NCI-H526 (cell line): ENCODE results near the gene NME2.

Source experiments
- DNase-seq, 2 experiments: peaks; one replicate each; lab custom pipeline; 2025; lab: John Stamatoyannopoulos, UW

Gene NME2

DNA sequence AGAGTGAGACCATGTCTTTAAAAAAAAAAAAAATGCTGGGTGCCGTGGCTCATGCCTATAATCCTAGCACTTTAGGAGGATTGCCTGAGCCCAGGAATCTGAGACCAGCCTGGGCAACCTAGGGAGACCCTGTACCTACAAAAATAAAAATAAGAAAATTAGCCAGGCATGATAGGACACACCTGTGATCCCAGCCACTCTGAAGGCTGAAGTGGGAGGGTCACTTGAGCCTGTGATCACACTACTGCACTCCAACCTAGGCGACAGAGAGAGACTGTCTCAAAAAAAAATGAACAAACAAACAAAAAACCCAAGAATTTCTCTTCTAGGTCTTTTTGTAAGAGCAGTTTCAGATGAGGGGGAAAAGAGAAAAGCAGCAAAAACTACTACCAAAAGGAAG, 34.6 kb downstream of the NME2 start:
- DNase-seq = no peak

DNA sequence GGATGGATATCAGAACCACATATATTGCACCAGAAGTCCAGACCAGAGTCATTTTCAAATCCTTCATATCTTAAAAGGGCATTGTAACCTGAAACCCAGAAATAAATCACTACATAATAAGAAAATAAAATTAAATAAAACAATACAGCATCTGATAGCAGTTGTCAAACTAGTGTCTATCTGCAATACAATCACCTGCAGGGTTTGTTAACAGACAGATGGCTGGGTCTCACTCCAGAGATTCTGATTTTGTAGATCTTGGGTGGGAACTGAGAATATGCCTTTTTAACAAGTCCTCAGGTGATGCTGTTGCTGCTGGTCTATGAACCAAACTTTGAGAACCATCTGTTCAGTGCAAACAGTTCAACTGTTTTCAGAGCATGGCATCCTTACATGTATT, 37.6 kb downstream of the NME2 start:
- no peak for DNase-seq

DNA sequence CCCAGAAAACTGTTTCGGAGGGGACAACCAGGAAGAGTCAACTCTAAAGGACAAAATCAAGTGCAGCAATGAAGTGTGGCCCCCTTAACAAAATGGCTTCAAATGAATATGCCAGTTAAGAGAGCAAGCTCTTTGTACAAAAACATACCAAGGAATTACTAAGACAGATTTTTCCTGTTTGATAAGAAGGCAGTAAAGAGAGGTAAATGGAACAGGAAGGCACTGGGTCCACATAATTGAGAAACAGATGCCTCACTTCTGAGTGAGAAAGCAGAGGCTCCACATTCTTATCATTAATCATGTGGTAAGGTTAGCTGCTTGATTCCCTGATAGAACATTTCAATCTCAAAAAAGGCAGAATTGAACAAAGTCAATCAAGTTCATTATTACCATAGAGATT, 48.7 kb downstream of the NME2 start:
- DNase-seq = no peak

DNA sequence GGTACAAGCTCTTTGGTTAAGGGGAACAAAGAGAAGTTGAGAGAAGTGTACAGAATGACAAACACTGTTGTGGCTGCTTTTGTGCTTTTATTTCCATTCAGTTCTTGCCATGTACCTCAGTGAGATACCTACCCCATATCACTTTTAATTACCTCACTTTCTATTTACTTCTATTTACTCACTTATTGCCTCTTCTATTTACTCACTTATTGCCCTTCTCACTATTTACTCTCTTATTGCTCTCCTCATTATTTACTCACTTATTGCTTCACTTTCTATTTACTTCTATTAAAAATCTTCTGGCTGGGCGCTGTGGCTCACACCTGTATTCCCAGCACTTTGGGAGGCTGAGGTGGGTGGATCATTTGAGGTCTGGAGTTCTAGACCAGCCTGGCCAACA, 51.7 kb downstream of the NME2 start:
- no peak for DNase-seq

DNA sequence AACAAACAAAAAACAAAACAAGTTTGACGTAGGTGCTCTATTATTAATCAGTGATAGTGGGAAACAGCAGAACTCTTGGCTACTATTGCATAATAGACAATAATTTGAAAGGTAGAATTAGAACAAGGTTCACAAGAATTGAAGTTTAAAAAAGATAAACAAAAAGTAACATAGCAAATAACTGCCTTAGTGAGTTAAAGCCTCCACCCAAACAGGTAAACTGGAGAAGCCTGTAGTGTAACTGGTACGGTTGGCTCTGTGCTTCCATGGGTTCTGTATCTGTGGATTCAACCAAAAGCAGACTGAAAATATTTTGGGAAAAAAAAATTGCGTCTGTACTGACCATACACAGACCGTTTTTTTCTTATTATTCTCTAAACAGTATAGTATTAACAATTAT, 55.1 kb downstream of the NME2 start:
- DNase-seq = no peak
